ENCODE results near the gene LRRC18.

GRCh38 chr10:48923748-48924147 lies 15.9 kb downstream of the LRRC18 start:
- TF ChIP-seq CTCF (IDR thresholded peaks at IDR 0.05) (no peak), POLR2A (IDR thresholded peaks at IDR 0.05) (no peak)
